GM10266 (cell line): ENCODE measurements around the gene LCN1.

Experiments
- DNase-seq: peaks from one replicate; pipeline ENCODE4 v3.0.0; 2012; ENCODE audit errors: extremely low spot score
- CTCF ChIP-seq: IDR thresholded peaks from 2 replicates; pipeline ENCODE4 v1.5.1; 2012; ENCODE audit warnings: mild to moderate bottlenecking, low read depth; ENCODE audit not compliant: control insufficient read depth, insufficient read depth; ENCODE audit errors: missing control alignments

Gene LCN1

GRCh38 chr9:135520916-135521607, at the start of gene LCN1:
Gene LCN1, plus strand, starts transcription at chr9:135521440. Its CDS starts 58 bp downstream, at chr9:135521498.
- no peak for TF ChIP-seq CTCF
- DNase-seq = no peak

- TF ChIP-seq CTCF = no peak
- no peak for DNase-seq
These were observed 49.2 kb upstream of the LCN1 start for GRCh38 chr9:135471791-135472640.

- no peak for DNase-seq
- no peak for TF ChIP-seq CTCF
These were observed 47.2 kb upstream of the LCN1 start for GRCh38 chr9:135473972-135474543.

DNA sequence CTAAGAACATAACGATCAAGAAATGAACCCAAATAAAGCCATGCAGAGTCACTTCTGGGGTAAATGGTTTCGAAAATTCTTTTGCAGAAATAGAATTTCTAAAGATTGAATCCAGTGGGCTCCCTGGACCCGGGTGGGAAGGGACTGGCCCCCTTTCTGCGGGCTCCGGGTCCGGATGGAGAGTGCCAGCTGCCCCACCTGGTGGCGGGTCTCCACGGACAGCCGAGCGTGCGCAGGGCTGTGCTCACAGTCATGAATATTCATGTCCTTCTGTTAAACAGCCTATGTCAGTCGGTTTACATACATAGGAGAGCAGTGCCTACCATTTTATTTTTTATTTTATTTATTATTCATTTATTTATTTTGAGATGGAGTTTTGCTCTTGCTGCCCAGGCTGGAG, 46.3 kb upstream of the LCN1 start:
- DNase-seq = no peak
- peak; percentile 41 for TF ChIP-seq CTCF

DNA sequence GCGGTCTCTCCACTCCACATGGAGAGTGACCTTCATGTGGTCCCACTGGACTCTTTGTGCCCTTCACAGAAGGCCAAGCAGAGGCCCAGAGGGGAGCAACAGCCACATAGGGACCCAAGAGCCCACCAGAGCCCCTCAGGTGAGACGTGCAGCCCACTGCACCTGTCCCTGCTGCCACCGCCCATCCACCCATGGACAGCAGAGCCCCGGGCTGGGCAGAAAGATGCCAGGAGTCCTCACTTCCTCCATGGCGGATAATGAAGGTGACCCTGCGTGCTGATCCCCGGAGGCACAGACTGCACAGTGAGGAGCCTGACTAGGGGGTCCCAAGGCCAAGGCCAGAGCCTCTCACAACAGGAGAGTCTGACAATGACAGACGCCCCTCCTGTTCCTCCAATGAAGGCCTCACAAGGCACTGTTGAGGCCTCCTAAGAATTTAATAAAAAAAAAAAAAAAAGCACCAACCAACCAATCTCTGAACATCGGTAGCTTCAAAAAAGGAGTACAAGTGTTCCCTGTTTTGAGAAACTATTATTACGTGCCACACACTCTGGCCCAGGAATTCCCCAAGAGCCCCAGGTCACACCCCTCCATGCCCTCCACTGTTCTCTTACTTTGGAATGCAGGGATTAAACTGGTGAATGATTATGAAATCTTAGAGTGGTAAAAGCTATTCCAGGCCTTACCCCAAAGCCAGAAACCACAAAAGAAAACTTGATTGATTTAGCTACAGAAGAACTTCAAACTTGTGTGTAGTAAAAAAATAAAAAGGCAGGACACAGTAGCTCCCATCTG, 44.5 kb upstream of the LCN1 start:
- no peak for DNase-seq
- no peak for TF ChIP-seq CTCF

DNA sequence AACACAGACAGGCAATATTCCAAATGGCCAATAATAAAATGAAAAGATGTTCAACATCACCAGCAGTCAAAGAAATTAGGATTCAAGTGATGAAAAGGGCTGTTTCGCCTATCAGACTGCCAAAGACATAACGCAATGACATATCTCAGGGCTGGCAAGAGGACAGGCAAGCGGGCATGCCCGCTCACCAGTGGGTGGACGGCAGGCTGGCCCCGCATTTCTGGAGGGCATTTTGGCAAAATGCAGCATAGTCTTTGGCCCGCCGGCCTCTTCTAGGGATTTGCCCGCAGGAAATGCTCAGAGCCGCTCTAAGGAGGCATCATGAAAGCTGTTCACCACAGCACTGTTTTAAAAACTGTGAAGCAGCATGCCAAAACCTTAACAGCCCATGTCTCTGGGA, 43.0 kb upstream of the LCN1 start:
- no peak for TF ChIP-seq CTCF
- DNase-seq = no peak
